ENCODE results near the gene ANKS1A. TPM values are rescaled to one million over a fixed set of nuclear protein-coding genes. Genes with fewer than 3 reads are reported as not detected.

The ANKS1A gene
- total RNA-seq, 1 experiment from 2014 or later = 14.0 TPM

- no TSS peak for BruUV-seq (replicated peaks)
- H3K27me3 Mint-ChIP-seq (ENCODE audit: insufficient read depth, unreplicated experiment) = no peaks in the 10 kb centered on the region
Observed at GRCh38 chr6:35108309-35108885, 219.3 kb downstream of the ANKS1A start.

DNA sequence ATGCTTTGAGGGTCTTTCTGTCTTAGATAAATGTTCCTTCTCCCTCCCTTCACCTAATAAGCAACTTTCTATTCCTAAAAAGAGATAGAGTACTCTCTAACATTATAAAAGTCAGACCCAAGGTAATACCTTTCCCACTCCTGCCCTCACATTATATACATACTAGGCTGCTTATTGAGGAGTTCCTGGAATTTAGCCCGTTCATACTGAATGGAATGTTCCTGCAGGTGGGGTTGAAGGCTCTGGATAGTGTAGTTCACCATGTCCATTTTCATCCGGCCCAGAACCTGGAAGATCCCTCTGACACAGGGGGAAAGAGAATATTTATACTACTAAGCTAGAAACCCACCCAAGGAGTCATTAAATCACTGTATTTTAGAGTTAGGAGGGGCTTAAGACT, 231.7 kb downstream of the ANKS1A start:
- ChIA-PET CTCF (interaction anchor here (0.6 kb wide), 1 partner anchor 137 kb away, joined by 3 read pairs; no protein-coding TSS in a partner anchor), POLR2A (no interaction called here)
- Mint-ChIP-seq H3K4me1 (ENCODE audit: insufficient read depth, unreplicated experiment) (no peaks in the 10 kb centered on the region), H3K4me3 (ENCODE audit: unreplicated experiment) (no peak overlapping the region), H3K36me3 (ENCODE audit: insufficient read depth, unreplicated experiment) (no peaks in the 10 kb centered on the region), H3K9me3 (ENCODE audit: unreplicated experiment) (no peaks in the 10 kb centered on the region), H3K27me3 (ENCODE audit: insufficient read depth, unreplicated experiment) (no peaks in the 10 kb centered on the region), H3K27ac (ENCODE audit: low read depth, unreplicated experiment) (no peak overlapping the region)
- TF ChIP-seq CTCF (IDR thresholded peaks at IDR 0.05; ENCODE audit: unreplicated experiment) = no peak
- DNase-seq (ENCODE audit: unreplicated experiment) = no peak
- BruUV-seq (replicated peaks) = no TSS peak
- intact Hi-C loops (cut with micrococcal nuclease) = no loop called here

More at GRCh38 chr6:35108309-35108885, 219.3 kb downstream of the ANKS1A start:
- no peak for TF ChIP-seq CTCF (IDR thresholded peaks at IDR 0.05; ENCODE audit: unreplicated experiment)
- no peak for DNase-seq (ENCODE audit: unreplicated experiment)
- intact Hi-C loops (cut with micrococcal nuclease) = no loop called here
- Mint-ChIP-seq H3K4me1 (ENCODE audit: insufficient read depth, unreplicated experiment) (no peaks in the 10 kb centered on the region), H3K36me3 (ENCODE audit: insufficient read depth, unreplicated experiment) (peaks cover 10% of the 10 kb centered on the region), H3K9me3 (ENCODE audit: unreplicated experiment) (no peaks in the 10 kb centered on the region), H3K4me3 (ENCODE audit: unreplicated experiment) (no peak overlapping the region), H3K27ac (ENCODE audit: low read depth, unreplicated experiment) (no peak overlapping the region)
- POLR2A ChIA-PET = no interaction called here
- CTCF ChIA-PET = interaction anchor here (0.7 kb wide), 1 partner anchor 180 kb away, joined by 4 read pairs; no protein-coding TSS in a partner anchor

GRCh38 chr6:35124356-35124755, 235.3 kb downstream of the ANKS1A start:
- H3K27ac Mint-ChIP-seq (ENCODE audit: low read depth, unreplicated experiment) = no peak overlapping the region
- no peak overlapping the region for H3K4me3 Mint-ChIP-seq (ENCODE audit: unreplicated experiment)
- ChIA-PET POLR2A (interaction anchor here (0.5 kb wide), 1 partner anchor 473 kb away, joined by 4 read pairs; no protein-coding TSS in a partner anchor), CTCF (interaction anchor here (0.6 to 3.1 kb wide), 2 partner anchors 16 to 48 kb away, joined by 3 to 11 read pairs; no protein-coding TSS in a partner anchor)
- no peaks in the 10 kb centered on the region for H3K9me3 Mint-ChIP-seq (ENCODE audit: unreplicated experiment)
- H3K27me3 Mint-ChIP-seq (ENCODE audit: insufficient read depth, unreplicated experiment) = peaks cover 12% of the 10 kb centered on the region
- H3K36me3 Mint-ChIP-seq (ENCODE audit: insufficient read depth, unreplicated experiment) = no peaks in the 10 kb centered on the region
- no peak for TF ChIP-seq CTCF (IDR thresholded peaks at IDR 0.05; ENCODE audit: unreplicated experiment)
- no peak for DNase-seq (ENCODE audit: unreplicated experiment)
- intact Hi-C loops (cut with micrococcal nuclease) = no loop called here
- no TSS peak for BruUV-seq (replicated peaks)
- no peaks in the 10 kb centered on the region for H3K4me1 Mint-ChIP-seq (ENCODE audit: insufficient read depth, unreplicated experiment)

GRCh38 chr6:35128042-35128441, 239.0 kb downstream of the ANKS1A start:
- H3K9me3 Mint-ChIP-seq (ENCODE audit: unreplicated experiment) = no peaks in the 10 kb centered on the region
- BruUV-seq (replicated peaks) = no TSS peak
- POLR2A ChIA-PET = interaction anchor here (0.6 kb wide), 1 partner anchor 26 kb away, joined by 3 read pairs; no protein-coding TSS in a partner anchor
- no peak for DNase-seq (ENCODE audit: unreplicated experiment)
- H3K36me3 Mint-ChIP-seq (ENCODE audit: insufficient read depth, unreplicated experiment) = peaks cover 2% of the 10 kb centered on the region
- no peak for TF ChIP-seq CTCF (IDR thresholded peaks at IDR 0.05; ENCODE audit: unreplicated experiment)
- peaks cover 12% of the 10 kb centered on the region for H3K27me3 Mint-ChIP-seq (ENCODE audit: insufficient read depth, unreplicated experiment)
- CTCF ChIA-PET = interaction anchor here (0.6 to 4.9 kb wide), 4 partner anchors 11 to 144 kb away, joined by 4 to 35 read pairs (median 5); no protein-coding TSS in a partner anchor
- no peaks in the 10 kb centered on the region for H3K4me1 Mint-ChIP-seq (ENCODE audit: insufficient read depth, unreplicated experiment)
- intact Hi-C loops (cut with micrococcal nuclease) = no loop called here
- no peak overlapping the region for H3K4me3 Mint-ChIP-seq (ENCODE audit: unreplicated experiment)
- no peak overlapping the region for H3K27ac Mint-ChIP-seq (ENCODE audit: low read depth, unreplicated experiment)

Data from MCF 10A (cell line).